GM12872 (cell line): ENCODE measurements around the gene NDUFB8.

Experiments used
- CTCF ChIP-seq: IDR thresholded peaks from 3 replicates; pipeline ENCODE4 v1.5.1; 2011; ENCODE audit warnings: low read depth, mild to moderate bottlenecking, low read length, moderate library complexity; ENCODE audit not compliant: insufficient read depth

NDUFB8 gene

DNA sequence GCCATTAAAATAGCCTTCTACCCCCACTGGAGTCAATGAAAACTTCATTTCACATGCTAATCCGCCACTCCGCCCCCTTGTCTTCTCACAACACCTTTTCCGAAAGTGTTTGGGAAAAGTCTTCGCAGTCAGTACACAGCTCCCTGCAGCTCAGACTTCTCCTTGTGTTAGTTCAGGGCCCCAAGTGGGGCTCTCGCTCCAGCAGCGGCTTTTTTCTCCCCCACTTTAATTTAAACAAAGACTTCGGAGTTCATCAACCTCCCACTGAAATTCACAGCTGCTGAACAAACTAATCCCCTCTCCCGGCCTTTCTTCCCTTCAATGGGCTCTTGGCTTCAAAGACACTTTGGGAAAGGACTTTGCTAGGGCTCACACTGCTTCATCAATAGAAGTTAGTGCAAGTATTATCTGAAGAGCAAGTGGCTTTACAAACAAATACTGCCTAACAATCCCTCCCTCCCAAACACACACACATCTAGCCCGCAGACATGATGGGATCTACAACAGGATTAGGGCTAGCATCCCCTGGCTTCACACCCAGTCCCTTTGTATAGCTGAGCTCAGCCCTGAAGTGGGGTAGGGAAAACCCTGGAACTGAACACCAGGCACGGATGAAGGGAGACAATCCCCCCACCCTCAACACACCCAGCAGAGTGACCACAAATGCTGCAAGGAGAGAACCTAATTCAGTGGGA, 43.7 kb downstream of the NDUFB8 start:
- no peak for TF ChIP-seq CTCF

- no peak for TF ChIP-seq CTCF
These were observed 44.3 kb downstream of the NDUFB8 start for GRCh38 chr10:100485366-100485765.

DNA sequence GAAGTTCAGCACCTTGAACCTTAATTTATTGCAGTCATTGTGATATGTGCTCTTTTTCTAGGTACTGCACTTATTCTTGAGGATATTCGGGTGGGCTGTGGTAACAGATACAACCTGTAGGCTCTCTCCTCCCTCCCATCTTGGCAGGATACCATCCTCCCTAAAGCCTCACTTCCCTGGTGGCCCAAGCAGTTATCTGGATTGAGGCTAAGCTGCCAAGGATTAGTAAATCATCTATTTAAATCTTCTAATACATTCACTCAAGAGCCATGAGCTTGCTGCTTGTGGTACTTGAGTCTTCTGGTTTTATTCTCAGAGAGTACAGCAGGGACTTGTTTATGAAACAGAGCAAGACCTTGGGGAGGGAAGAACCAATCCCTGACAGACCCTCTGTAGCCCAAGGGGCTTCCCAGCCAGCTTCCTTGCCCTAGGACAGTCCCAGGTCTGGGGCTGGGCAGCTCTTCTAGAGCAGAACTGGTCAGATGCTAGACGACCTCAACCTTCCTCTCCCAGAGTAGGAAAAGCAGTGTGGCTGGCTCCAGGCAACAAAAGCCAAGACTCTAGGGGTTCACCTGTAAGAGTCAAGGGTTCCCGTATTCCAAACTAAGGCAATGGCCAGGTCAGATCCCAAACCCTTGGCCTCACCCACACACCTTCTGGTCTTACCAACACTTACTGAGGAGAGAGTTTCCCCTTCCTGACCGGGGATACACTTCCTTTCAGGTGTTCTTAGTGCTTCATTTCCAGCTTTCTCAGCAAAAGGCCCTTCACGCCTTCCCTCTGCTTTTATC, 45.6 kb downstream of the NDUFB8 start:
- no peak for TF ChIP-seq CTCF

DNA sequence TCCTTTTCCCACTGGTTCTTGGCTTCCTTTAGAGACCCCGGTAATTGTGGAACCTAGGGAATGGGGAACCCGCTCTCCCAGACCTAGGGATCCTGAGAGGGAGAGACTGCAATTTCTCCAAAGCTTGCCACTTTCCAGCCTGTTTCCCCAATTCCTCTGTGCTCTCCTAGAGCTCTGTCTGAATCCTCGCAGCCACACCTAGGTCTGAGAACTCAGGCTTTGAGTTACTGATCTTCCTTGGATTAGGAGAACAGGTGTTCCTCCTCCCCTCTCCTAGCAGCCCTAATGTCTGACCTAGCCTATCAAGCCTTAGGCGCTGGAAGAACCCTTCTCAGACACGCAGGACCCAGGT, 46.9 kb downstream of the NDUFB8 start:
- no peak for TF ChIP-seq CTCF

GRCh38 chr10:100482181-100482833, 47.4 kb downstream of the NDUFB8 start:
- TF ChIP-seq CTCF: peak; percentile 83

GRCh38 chr10:100481462-100482081, 48.1 kb downstream of the NDUFB8 start:
- peak; percentile 25; the same call in 2 of the 3 replicates for TF ChIP-seq CTCF

DNA sequence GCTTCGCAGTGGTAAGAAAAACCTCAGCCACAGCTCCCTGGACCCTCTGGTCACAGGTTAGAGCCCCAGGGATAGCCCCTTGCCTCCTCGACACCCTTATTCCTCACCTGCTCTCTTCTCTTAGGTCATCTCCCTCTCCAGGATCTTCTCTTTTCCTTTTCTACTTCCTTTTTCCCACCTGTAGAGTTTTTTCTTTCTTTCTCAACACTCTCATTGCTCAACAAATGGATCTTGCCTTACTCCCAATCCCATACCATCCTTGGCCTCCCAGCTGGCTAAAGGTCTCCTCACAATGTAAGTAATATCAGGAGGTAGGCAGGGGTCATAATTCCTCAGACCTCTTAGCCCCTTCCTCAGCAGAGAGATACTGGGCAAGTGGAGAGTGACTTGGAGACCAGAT, 49.7 kb downstream of the NDUFB8 start:
- TF ChIP-seq CTCF: no peak
